IMR-90 (cell line): Measurements from ENCODE around the gene ZC3H4. TPM values are rescaled to one million over a fixed set of nuclear protein-coding genes. Genes with fewer than 3 reads are reported as not detected.

Experiments
- ATAC-seq: fragments of 200-7000 bp; cut with Tn5 transposase; 2 replicates; pipeline ENCODE4 v1.9.1; 2020; ENCODE audit warnings: low read depth, mild to moderate bottlenecking, moderate library complexity
- BruUV-seq: library from RNA; stranded (reverse); fragments of 400-500 nt; replicated peaks from 2 replicates; lab custom pipeline; 2021; lab: Mats Ljungman, UMichigan
- CTCF ChIA-PET: fragments of 300-600 bp; formaldehyde crosslinking; extraction: SDS; loops from one replicate; lab custom pipeline; 2021; ENCODE audit warnings: antibody characterized with exemption; lab: Yijun Ruan, JAX
- POLR2A ChIA-PET: fragments of 300-600 bp; sonication (Branson Sonifier 250); formaldehyde crosslinking; loops from one replicate; lab custom pipeline; 2022; ENCODE audit warnings: antibody characterized with exemption; ENCODE audit not compliant: unreplicated experiment; lab: Charles Lee
- DNase-seq: peaks from one replicate; pipeline ENCODE4 v3.0.0; 2013
- H2AFZ ChIP-seq: replicated peaks from 2 replicates; pipeline ENCODE3; 2013; ENCODE audit warnings: low read length, mild to moderate bottlenecking; ENCODE audit not compliant: poor library complexity
- H2AK5ac ChIP-seq: 2 replicates; pipeline ENCODE4 v1.6.1; 2013; ENCODE audit warnings: low read depth, low read length, inconsistent platforms
- H2AK9ac ChIP-seq: replicated peaks from 2 replicates; pipeline ENCODE3; 2013; ENCODE audit warnings: mild to moderate bottlenecking, low read depth, low read length, moderate library complexity; ENCODE audit not compliant: poor library complexity
- H2BK120ac ChIP-seq: 2 replicates; pipeline ENCODE4 v1.6.1; 2013; ENCODE audit warnings: low read depth, low read length, inconsistent platforms
- H2BK15ac ChIP-seq: 3 replicates; pipeline ENCODE4 v1.6.1; 2013; ENCODE audit warnings: low read depth, low read length, inconsistent platforms
- H2BK20ac ChIP-seq: 2 replicates; pipeline ENCODE4 v1.6.1; 2013; ENCODE audit warnings: low read depth, mild to moderate bottlenecking, inconsistent platforms, low read length, moderate library complexity
- H2BK5ac ChIP-seq: 2 replicates; pipeline ENCODE4 v1.6.1; 2013; ENCODE audit warnings: mild to moderate bottlenecking, low read depth, low read length, inconsistent platforms; ENCODE audit not compliant: poor library complexity, severe bottlenecking
- H3K14ac ChIP-seq: replicated peaks from 2 replicates; pipeline ENCODE4 v1.6.1; 2013; ENCODE audit warnings: low read depth, low read length, inconsistent platforms
- H3K18ac ChIP-seq: 2 replicates; pipeline ENCODE4 v1.6.1; 2013; ENCODE audit warnings: low read depth, low read length, control low read depth
- H3K23ac ChIP-seq: 2 replicates; pipeline ENCODE4 v1.6.1; 2013; ENCODE audit warnings: low read depth, low read length, inconsistent platforms
- H3K27ac ChIP-seq: 2 replicates; pipeline ENCODE4 v1.5.1; 2013; ENCODE audit warnings: mild to moderate bottlenecking, control low read depth, low read length; ENCODE audit not compliant: insufficient read depth
- H3K27me3 ChIP-seq: 2 replicates; pipeline ENCODE4 v1.6.1; 2013; ENCODE audit warnings: low read length; ENCODE audit not compliant: control insufficient read depth, insufficient read depth
- H3K36me3 ChIP-seq: 2 replicates; pipeline ENCODE4 v1.6.1; 2013; ENCODE audit warnings: low read length, mixed read lengths; ENCODE audit not compliant: control insufficient read depth, insufficient read depth
- H3K4ac ChIP-seq: 2 replicates; pipeline ENCODE4 v1.6.1; 2013; ENCODE audit warnings: low read depth, low read length, inconsistent platforms
- H3K4me1 ChIP-seq: 2 replicates; pipeline ENCODE4 v1.6.1; 2013; ENCODE audit warnings: low read length, mixed read lengths; ENCODE audit not compliant: control insufficient read depth, insufficient read depth
- H3K4me2 ChIP-seq: 2 replicates; pipeline ENCODE4 v1.6.1; 2013; ENCODE audit warnings: low read depth, mild to moderate bottlenecking, control low read depth, low read length, moderate library complexity
- H3K4me3 ChIP-seq: 2 replicates; pipeline ENCODE4 v1.5.1; 2013; ENCODE audit warnings: low read depth, mild to moderate bottlenecking, control low read depth, low read length, moderate library complexity; ENCODE audit not compliant: insufficient read depth
- H3K56ac ChIP-seq: 2 replicates; pipeline ENCODE4 v1.6.1; 2013; ENCODE audit warnings: low read length, inconsistent platforms; ENCODE audit not compliant: insufficient read depth; ENCODE audit errors: extremely low read depth
- H3K79me1 ChIP-seq, 2 experiments: 2 replicates each; pipeline ENCODE4 v1.6.1; 2013; ENCODE audit warnings: low read length in 2 of 2, inconsistent platforms in 1 of 2, low read depth in 1 of 2
- H3K9ac ChIP-seq: 2 replicates; pipeline ENCODE4 v1.6.1; 2013; ENCODE audit warnings: low read depth, low read length, control low read depth
- H3K9me1 ChIP-seq: 2 replicates; pipeline ENCODE4 v1.6.1; 2013; ENCODE audit warnings: low read length, inconsistent platforms; ENCODE audit not compliant: insufficient read depth
- H3K9me3 ChIP-seq: 2 replicates; pipeline ENCODE4 v1.6.1; 2013; ENCODE audit warnings: low read length; ENCODE audit not compliant: control insufficient read depth, insufficient read depth
- H4K20me1 ChIP-seq: 2 replicates; pipeline ENCODE4 v1.6.1; 2013; ENCODE audit warnings: low read length, inconsistent platforms; ENCODE audit not compliant: insufficient read depth
- H4K5ac ChIP-seq: 2 replicates; pipeline ENCODE4 v1.6.1; 2013; ENCODE audit warnings: mild to moderate bottlenecking, low read depth, low read length, control low read depth
- H4K8ac ChIP-seq, 2 experiments: 2 replicates each; pipeline ENCODE4 v1.6.1; 2013; ENCODE audit warnings: low read depth in 2 of 2, low read length in 2 of 2, control low read depth in 1 of 2, inconsistent platforms in 1 of 2
- H4K91ac ChIP-seq: 2 replicates; pipeline ENCODE4 v1.6.1; 2013; ENCODE audit warnings: low read depth, low read length, inconsistent platforms; ENCODE audit not compliant: insufficient read depth
- BHLHE40 ChIP-seq: fragments of 150-350 bp; IDR thresholded peaks from 2 replicates; pipeline ENCODE4 v1.6.1; 2016; ENCODE audit warnings: mild to moderate bottlenecking, low read depth, low read length
- CEBPB ChIP-seq: IDR thresholded peaks from 2 replicates; pipeline ENCODE4 v1.6.1; 2012; ENCODE audit warnings: low read depth, low read length, improper control_type of control experiment
- CHD1 ChIP-seq: IDR thresholded peaks from 2 replicates; pipeline ENCODE4 v1.6.1; 2012; ENCODE audit warnings: low read depth, low read length, improper control_type of control experiment
- CTCF ChIP-seq: conservative IDR thresholded peaks from 2 replicates; pipeline ENCODE4 v1.5.1; 2012; ENCODE audit warnings: mild to moderate bottlenecking, low read depth, low read length, improper control_type of control experiment
- ELK1 ChIP-seq: fragments of 150-350 bp; IDR thresholded peaks from 2 replicates; pipeline ENCODE4 v1.6.1; 2016; ENCODE audit warnings: low read depth, mild to moderate bottlenecking, low read length, moderate library complexity, borderline replicate concordance
- FOS ChIP-seq: fragments of 150-350 bp; IDR thresholded peaks from 2 replicates; pipeline ENCODE4 v1.6.1; 2016; ENCODE audit warnings: low read depth, low read length
- MAFK ChIP-seq: IDR thresholded peaks from 2 replicates; pipeline ENCODE4 v1.6.1; 2012; ENCODE audit warnings: low read depth, low read length, improper control_type of control experiment
- MAZ ChIP-seq: IDR thresholded peaks from 2 replicates; pipeline ENCODE4 v1.6.1; 2012; ENCODE audit warnings: low read depth, mild to moderate bottlenecking, low read length, improper control_type of control experiment, moderate library complexity, borderline replicate concordance
- MXI1 ChIP-seq: IDR thresholded peaks from 2 replicates; pipeline ENCODE4 v1.6.1; 2012; ENCODE audit warnings: low read depth, mild to moderate bottlenecking, low read length, moderate library complexity, borderline replicate concordance
- NFE2L2 ChIP-seq: fragments of 150-350 bp; IDR thresholded peaks from 2 replicates; pipeline ENCODE4 v1.6.1; 2016; ENCODE audit warnings: low read depth, mild to moderate bottlenecking, low read length
- POLR2A ChIP-seq: IDR thresholded peaks from 2 replicates; pipeline ENCODE4 v1.6.1; 2012; ENCODE audit warnings: mild to moderate bottlenecking, low read depth, low read length
- RAD21 ChIP-seq: IDR thresholded peaks from 2 replicates; pipeline ENCODE4 v1.6.1; 2012; ENCODE audit warnings: low read length, improper control_type of control experiment
- RCOR1 ChIP-seq: IDR thresholded peaks from 2 replicates; pipeline ENCODE4 v1.6.1; 2012; ENCODE audit warnings: mild to moderate bottlenecking, low read length, improper control_type of control experiment; ENCODE audit not compliant: insufficient replicate concordance
- RFX5 ChIP-seq: IDR thresholded peaks from 2 replicates; pipeline ENCODE4 v1.8.0; 2012; ENCODE audit warnings: low read depth, mild to moderate bottlenecking, low read length, moderate library complexity
- SMC3 ChIP-seq: fragments of 150-350 bp; IDR thresholded peaks from 2 replicates; pipeline ENCODE4 v1.6.1; 2016; ENCODE audit warnings: low read depth, mild to moderate bottlenecking, antibody characterized with exemption, low read length, moderate library complexity
- USF2 ChIP-seq: fragments of 150-350 bp; IDR thresholded peaks from 2 replicates; pipeline ENCODE4 v1.6.1; 2017; ENCODE audit warnings: mild to moderate bottlenecking, antibody characterized with exemption, low read length, low read depth
- WGBS, 2 experiments: methylation state at CpG; one replicate each; pipeline versions ENCODE4 v1.1.5 to v1.1.7; 2013; ENCODE audit warnings: missing lambda C conversion rate in 2 of 2; ENCODE audit not compliant: insufficient read length in 1 of 2; ENCODE audit errors: extremely low coverage in 2 of 2; 5-methylcytosine and 5-hydroxymethylcytosine counted together
- dilution Hi-C: fragments of 300-500 bp; cut with HindIII; formaldehyde crosslinking; loops from one replicate; pipeline ENCODE4 v1.14.3; 2018; ENCODE audit warnings: low sequenced_read_pairs; ENCODE audit not compliant: unreplicated experiment
- in situ Hi-C: fragments of 300-500 bp; cut with MboI; formaldehyde crosslinking; loops from 3 replicates; pipeline ENCODE4 v1.14.3; 2019; ENCODE audit warnings: low sequenced_read_pairs, inconsistent platforms, mixed read lengths
- intact Hi-C: fragments of 100-400 bp; cut with micrococcal nuclease; formaldehyde crosslinking; loops from 2 replicates; pipeline ENCODE4 v1.10.0; 2022
- polyA plus RNA-seq, 3 experiments: library from polyadenylated mRNA; depleted of rRNA; stranded (reverse); fragments of >200 nt; gene quantifications; 2 replicates each; pipeline ENCODE4 v1.2.3, GENCODE V29; 2012; ENCODE audit warnings: low replicate concordance in 1 of 3
- total RNA-seq: library from RNA; depleted of rRNA; stranded (reverse); fragments of >200 nt; gene quantifications from 2 replicates; pipeline ENCODE4 v1.2.3, GENCODE V29; 2012

The ZC3H4 gene
- total and polyA plus RNA-seq, 2 of the 4 experiments (the other 2 are of a cell fraction): 3.9 to 8.9 TPM

- BruUV-seq: no TSS peak
- 35% methylated on average over 2 of the region's 5 CpGs; no CpG with 5 or more reads in 1 of the 2 experiments for WGBS, 2 experiments
- Histone ChIP-seq H4K8ac (no peak overlapping the region), H3K9ac (no peak overlapping the region), H2AK9ac (peak overlapping the region; percentile 1), H2AK5ac (no peak overlapping the region), H3K4me2 (no peak overlapping the region), H3K14ac (no peak overlapping the region; the same call in 1 of the 2 replicates), H2BK5ac (no peak overlapping the region), H3K9me1 (no peaks in the 10 kb centered on the region), H2BK15ac (no peak overlapping the region), H3K27ac (no peak overlapping the region), H4K5ac (no peak overlapping the region), H3K56ac (no peak overlapping the region), H3K27me3 (no peaks in the 10 kb centered on the region), H2BK120ac (no peak overlapping the region), H3K4ac (no peak overlapping the region; the same call in 1 of the 2 replicates), H4K20me1 (no peaks in the 10 kb centered on the region), H3K4me3 (no peak overlapping the region), H3K9me3 (no peaks in the 10 kb centered on the region), H4K91ac (no peak overlapping the region), H3K79me1 (no peaks in the 10 kb centered on the region), H3K18ac (no peak overlapping the region), H3K36me3 (no peaks in the 10 kb centered on the region), H2AFZ (no peak overlapping the region), H2BK20ac (no peak overlapping the region), H3K23ac (no peak overlapping the region), H3K4me1 (peaks cover 8% of the 10 kb centered on the region; the same call in 1 of the 2 replicates)
- no peak for DNase-seq
- in situ Hi-C loops: no loop called here
- dilution Hi-C loops: no loop called here
- no peak; the same call in 1 of the 2 replicates for ATAC-seq
- CTCF ChIA-PET: interaction anchor here (0.7 kb wide), 1 partner anchor 82 kb away, joined by 3 read pairs; no protein-coding TSS in a partner anchor
- POLR2A ChIA-PET: no interaction called here
- intact Hi-C loops: no loop called here
- TF ChIP-seq POLR2A (no peak), MAFK (no peak), CTCF (no peak), ELK1 (no peak), CHD1 (no peak), FOS (no peak), BHLHE40 (no peak), RFX5 (no peak), MXI1 (no peak), CEBPB (no peak), NFE2L2 (no peak), USF2 (no peak), MAZ (no peak), RCOR1 (no peak), RAD21 (no peak), SMC3 (no peak)
These were observed 57.2 kb downstream of the ZC3H4 start for GRCh38 chr19:47056411-47056810.
